Measurements from ENCODE around the gene CD247. TPM values are rescaled to one million over a fixed set of nuclear protein-coding genes. Genes with fewer than 3 reads are reported as not detected.

CD247 gene
- total and polyA plus RNA-seq, 9 of the 15 experiments (the other 6 are each of a cell fraction or from before 2014, with no cell fraction given) = 0.08 to 0.42 (median 0.28) TPM; not detected in 5

GRCh38 chr1:167515461-167515860, 2.9 kb downstream of the CD247 start:
- WGBS (ENCODE audit: insufficient coverage, low coverage, missing lambda C conversion rate) = 56% methylated on average over 3 of the region's 3 CpGs
- Histone ChIP-seq H3K9me3 (replicated peaks; ENCODE audit: control insufficient read depth, insufficient read depth, low read depth, low read length) (no peaks in the 10 kb centered on the region), H4K20me1 (replicated peaks; ENCODE audit: control insufficient read depth, insufficient read depth, low read length) (no peaks in the 10 kb centered on the region), H3K9me1 (ENCODE audit: control insufficient read depth, insufficient read depth, low read length) (no peaks in the 10 kb centered on the region), H2AFZ (ENCODE audit: low read depth, low read length) (no peak overlapping the region), H3K36me3 (ENCODE audit: control insufficient read depth, insufficient read depth, low read length) (no peaks in the 10 kb centered on the region), H3K4me1 (replicated peaks in 1 of 2; ENCODE audit: control insufficient read depth in 2 of 2, insufficient read depth in 2 of 2, low read length in 2 of 2) (peaks cover 9 to 12% of the 10 kb centered on the region in 2 experiments; a peak in 4 of 5 replicates), H3K9ac (ENCODE audit: insufficient read depth in 1 of 2, low read depth in 2 of 2, low read length in 2 of 2) (no peak overlapping the region), H3K27ac (ENCODE audit: extremely low read depth, low read depth, low read length) (no peak overlapping the region), H3K4me3 (no peak overlapping the region), H3K4me2 (ENCODE audit: insufficient read depth, low read length) (no peak overlapping the region), H3K27me3 (ENCODE audit: control insufficient read depth in 2 of 2, insufficient read depth in 2 of 2, low read length in 2 of 2) (peaks cover 18 to 19% of the 10 kb centered on the region in 2 experiments; a peak in 3 of 5 replicates), H3K79me2 (ENCODE audit: control insufficient read depth, insufficient read depth, low read length) (no peaks in the 10 kb centered on the region)
- BruUV-seq (replicated peaks) = no TSS peak
- no peak for FAIRE-seq
- in situ Hi-C loops (cut with MboI) (no loop called here), intact Hi-C loops (cut with micrococcal nuclease) (no loop called here)
- POLR2A ChIA-PET = interaction anchor here (0.6 to 1.9 kb wide), 8 partner anchors 10 to 614 kb away, joined by 3 to 7 read pairs (median 3); no protein-coding TSS in a partner anchor
- CTCF ChIA-PET (ENCODE audit: low intra/inter-chr PET ratio) = no interaction called here
- no peak for ATAC-seq
- TF ChIP-seq SMARCE1 (IDR thresholded peaks at IDR 0.05) (no peak), ZNF449 (CRISPR knock-in tag; IDR thresholded peaks at IDR 0.05) (no peak), C11orf30 (IDR thresholded peaks at IDR 0.05; ENCODE audit: low read depth) (no peak), FOXK2 (conservative IDR thresholded peaks at IDR 0.05 in 1 of 2, IDR thresholded peaks at IDR 0.05 in 1 of 2; ENCODE audit: low read depth in 2 of 2) (no peak), SMC3 (conservative IDR thresholded peaks at IDR 0.05; ENCODE audit: insufficient read depth, low read depth, low read length) (no peak), USF1 (CRISPR knock-in tag; IDR thresholded peaks at IDR 0.05) (no peak)
- no peak for DNase-seq (ENCODE audit: extremely low read depth in 1 of 4, low spot score in 3 of 4)
